HepG2 (cell line): Measurements from ENCODE around the gene ZNF48. TPM values are rescaled to one million over a fixed set of nuclear protein-coding genes. Genes with fewer than 3 reads are reported as not detected.

ENCODE experiments used
- BCL6 ChIP-seq: IDR thresholded peaks from 2 replicates; pipeline ENCODE4 v1.6.1; 2016; ENCODE audit warnings: missing genetic modification reagents, missing compliant biosample characterization
- CBX1 ChIP-seq: IDR thresholded peaks from one replicate; pipeline ENCODE4 v1.6.1; 2016; ENCODE audit warnings: antibody characterized with exemption, low read depth
- NONO ChIP-seq, 2 experiments: fragments of 450-650 bp in 1 of 2; sonication (generic) in 1 of 2; formaldehyde crosslinking in 1 of 2; IDR thresholded peaks in 1 of 2; conservative IDR thresholded peaks in 1 of 2; 2 replicates each; pipeline versions ENCODE4 v1.6.1 to v1.8.0; 2017 to 2022; ENCODE audit warnings: mild to moderate bottlenecking in 1 of 2, missing genetic modification reagents in 1 of 2, moderate library complexity in 1 of 2
- PHF21A ChIP-seq: sonication (generic); formaldehyde crosslinking; IDR thresholded peaks from 2 replicates; pipeline ENCODE4 v1.5.0; 2020; ENCODE audit warnings: mild to moderate bottlenecking, missing genetic modification reagents
- SOX13 ChIP-seq, 3 experiments: fragments of 450-650 bp in 1 of 3; sonication (generic) in 1 of 3; formaldehyde crosslinking in 1 of 3; IDR thresholded peaks in 2 of 3; conservative IDR thresholded peaks in 1 of 3; 2 replicates each; pipeline versions ENCODE4 v1.5.0 to v1.6.1; 2016 to 2020; ENCODE audit warnings: antibody characterized with exemption in 1 of 3, mild to moderate bottlenecking in 1 of 3, missing compliant biosample characterization in 1 of 3, missing genetic modification reagents in 1 of 3, moderate library complexity in 1 of 3
- TEAD3 ChIP-seq: optimal IDR thresholded peaks from 2 replicates; pipeline ENCODE3; 2016; ENCODE audit warnings: borderline replicate concordance
- USF2 ChIP-seq, 2 experiments: sonication (generic) in 1 of 2; formaldehyde crosslinking in 1 of 2; IDR thresholded peaks; 2 replicates each; pipeline versions ENCODE4 v1.5.1 to v1.6.1; 2011 to 2020; ENCODE audit warnings: borderline replicate concordance in 1 of 2, low read depth in 1 of 2, low read length in 1 of 2, mild to moderate bottlenecking in 1 of 2, missing genetic modification reagents in 1 of 2, moderate library complexity in 1 of 2
- ZFP36 ChIP-seq: fragments of 150-350 bp; IDR thresholded peaks from 2 replicates; pipeline ENCODE4 v1.6.1; 2018; ENCODE audit warnings: borderline replicate concordance, low read length, low read depth; ENCODE audit not compliant: partially characterized antibody
- ZFX ChIP-seq: sonication (generic); formaldehyde crosslinking; IDR thresholded peaks from 2 replicates; pipeline ENCODE4 v1.4.0; 2020; ENCODE audit warnings: mild to moderate bottlenecking, low read depth, missing genetic modification reagents, moderate library complexity
- ZNF577 ChIP-seq: sonication (generic); formaldehyde crosslinking; IDR thresholded peaks from 2 replicates; pipeline ENCODE4 v1.4.0; 2020; ENCODE audit warnings: mild to moderate bottlenecking, low read depth, missing genetic modification reagents, borderline replicate concordance
- ZNF790 ChIP-seq: sonication (generic); formaldehyde crosslinking; IDR thresholded peaks from 2 replicates; pipeline ENCODE4 v1.8.0; 2022; ENCODE audit warnings: missing genetic modification reagents, mild to moderate bottlenecking, borderline replicate concordance
- ZNF850 ChIP-seq: sonication (generic); formaldehyde crosslinking; conservative IDR thresholded peaks from 2 replicates; pipeline ENCODE4 v1.9.0; 2021; ENCODE audit warnings: mild to moderate bottlenecking, missing genetic modification reagents
- ZSCAN20 ChIP-seq: sonication (generic); formaldehyde crosslinking; IDR thresholded peaks from 2 replicates; pipeline ENCODE4 v1.4.0; 2020; ENCODE audit warnings: missing genetic modification reagents, mild to moderate bottlenecking, borderline replicate concordance
- polyA plus RNA-seq, 8 experiments: library from polyadenylated mRNA; depleted of rRNA in 3 of 8; stranded (reverse) in 7 of 8; unstranded in 1 of 8; fragments of >200 nt; fragmentation: Illumina TruSeq in 4 of 8; extraction: Trizol in 4 of 8; gene quantifications; 2 replicates each; pipeline versions ENCODE4 v1.2.1 to v1.2.3, GENCODE V29; 2011 to 2016; ENCODE audit warnings: low read depth in 4 of 8, missing spikeins in 1 of 8, mixed read lengths in 1 of 8; ENCODE audit not compliant: insufficient read depth in 1 of 8
- total RNA-seq, 5 experiments: library from RNA; depleted of rRNA; stranded (reverse); fragments of >200 nt; fragmentation: Illumina TruSeq; extraction: Trizol; gene quantifications; 2 replicates each; pipeline ENCODE4 v1.2.3, GENCODE V29; 2016; ENCODE audit warnings: low read depth in 1 of 5
- TF ChIP-seq, protein P1 (sequence below): sonication (generic); formaldehyde crosslinking; IDR thresholded peaks from 2 replicates; pipeline ENCODE4 v1.4.0; 2020; ENCODE audit warnings: missing genetic modification reagents
- TF ChIP-seq, protein P2 (sequence below): sonication (generic); formaldehyde crosslinking; IDR thresholded peaks from 2 replicates; pipeline ENCODE4 v1.8.0; 2022; ENCODE audit warnings: mild to moderate bottlenecking, missing genetic modification reagents, borderline replicate concordance

Gene ZNF48
- total and polyA plus RNA-seq, 2 of the 13 experiments (the other 11 are each of a cell fraction or from before 2014, with no cell fraction given), result 9.9 to 12.3 TPM

DNA sequence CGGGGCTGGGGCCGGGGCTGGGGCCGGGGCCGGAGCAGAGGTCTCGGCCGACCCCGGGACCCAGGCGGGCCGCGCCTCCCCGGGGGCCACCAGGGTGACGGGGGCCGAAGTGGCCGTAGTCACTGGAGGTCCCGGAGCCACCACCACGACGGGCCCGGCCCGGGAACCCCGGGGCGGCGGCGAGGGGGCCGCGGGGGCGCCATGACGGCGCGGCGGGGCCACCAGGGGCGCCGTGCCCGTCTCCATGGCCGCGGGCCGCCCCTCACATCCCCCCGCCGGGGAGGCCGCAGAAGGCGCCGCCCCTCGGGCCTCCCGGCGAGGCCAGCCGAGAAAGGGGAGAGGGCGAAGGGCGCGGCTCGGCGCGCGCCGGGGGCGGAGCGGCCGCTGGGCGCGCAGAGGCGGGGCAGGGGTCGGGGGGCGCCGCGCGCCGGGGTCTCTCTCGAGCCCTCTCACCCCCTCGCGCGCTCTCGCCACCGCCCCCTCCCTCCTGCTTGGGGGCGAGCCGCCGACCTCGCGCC, 25.2 kb upstream of the ZNF48 start (continued):
- TF ChIP-seq BCL6 (CRISPR knock-in tag) (no peak), ZNF577 (no peak), USF2 (IDR thresholded peaks at IDR 0.05; ENCODE audit: low read depth, low read length) (no peak), USF2 (CRISPR knock-in tag; IDR thresholded peaks at IDR 0.05; ENCODE audit: borderline replicate concordance) (no peak), ZSCAN20 (CRISPR knock-in tag) (no peak), ZNF850 (CRISPR knock-in tag) (no peak), NONO (IDR thresholded peaks at IDR 0.05) (no peak), NONO (CRISPR knock-in tag; conservative IDR thresholded peaks at IDR 0.05) (0 out of 2 replicates have a peak, but pooled peaks have one; percentile 16), ZNF790 (CRISPR knock-in tag) (no peak), ZFX (peak; percentile 59), PHF21A (CRISPR knock-in tag) (no peak), ZFP36 (no peak), CBX1 (peak; percentile 6), SOX13 (IDR thresholded peaks at IDR 0.05) (no peak), SOX13 (CRISPR knock-in tag; conservative IDR thresholded peaks at IDR 0.05 in 1 of 2, IDR thresholded peaks at IDR 0.05 in 1 of 2) (no peak), TEAD3 (CRISPR knock-in tag) (no peak)
- TF ChIP-seq, protein P1, sequence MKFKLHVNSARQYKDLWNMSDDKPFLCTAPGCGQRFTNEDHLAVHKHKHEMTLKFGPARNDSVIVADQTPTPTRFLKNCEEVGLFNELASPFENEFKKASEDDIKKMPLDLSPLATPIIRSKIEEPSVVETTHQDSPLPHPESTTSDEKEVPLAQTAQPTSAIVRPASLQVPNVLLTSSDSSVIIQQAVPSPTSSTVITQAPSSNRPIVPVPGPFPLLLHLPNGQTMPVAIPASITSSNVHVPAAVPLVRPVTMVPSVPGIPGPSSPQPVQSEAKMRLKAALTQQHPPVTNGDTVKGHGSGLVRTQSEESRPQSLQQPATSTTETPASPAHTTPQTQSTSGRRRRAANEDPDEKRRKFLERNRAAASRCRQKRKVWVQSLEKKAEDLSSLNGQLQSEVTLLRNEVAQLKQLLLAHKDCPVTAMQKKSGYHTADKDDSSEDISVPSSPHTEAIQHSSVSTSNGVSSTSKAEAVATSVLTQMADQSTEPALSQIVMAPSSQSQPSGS (CRISPR knock-in tag), result no peak
- TF ChIP-seq, protein P2, sequence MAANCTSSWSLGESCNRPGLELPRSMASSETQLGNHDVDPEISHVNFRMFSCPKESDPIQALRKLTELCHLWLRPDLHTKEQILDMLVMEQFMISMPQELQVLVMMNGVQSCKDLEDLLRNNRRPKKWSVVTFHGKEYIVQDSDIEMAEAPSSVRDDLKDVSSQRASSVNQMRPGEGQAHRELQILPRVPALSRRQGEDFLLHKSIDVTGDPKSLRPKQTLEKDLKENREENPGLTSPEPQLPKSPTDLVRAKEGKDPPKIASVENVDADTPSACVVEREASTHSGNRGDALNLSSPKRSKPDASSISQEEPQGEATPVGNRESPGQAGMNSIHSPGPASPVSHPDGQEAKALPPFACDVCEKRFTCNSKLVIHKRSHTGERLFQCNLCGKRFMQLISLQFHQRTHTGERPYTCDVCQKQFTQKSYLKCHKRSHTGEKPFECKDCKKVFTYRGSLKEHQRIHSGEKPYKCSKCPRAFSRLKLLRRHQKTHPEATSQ (CRISPR knock-in tag), result no peak
